Gastrocnemius medialis (tissue), 4 donors: Measurements from ENCODE around the gene SEMA7A. TPM values are rescaled to one million over a fixed set of nuclear protein-coding genes. Genes with fewer than 3 reads are reported as not detected.

Experiments
- ATAC-seq, 2 donors: fragments of 150-250 bp; one replicate each; pipeline ENCODE4 v1.9.1; 2016
- DNase-seq, 2 donors: peaks; one replicate each; pipeline ENCODE4 v3.0.0-alpha.2; 2019
- H3K27ac ChIP-seq, 4 donors: fragments of 200-600 bp; sonication (generic); 1 replicate in 1 of 4; 2 replicates in 3 of 4; pipeline ENCODE4 v1.5.1; 2016 to 2018; ENCODE audit warnings: mild to moderate bottlenecking in 2 of 4, moderate library complexity in 1 of 4
- H3K27me3 ChIP-seq, 3 donors: fragments of 200-600 bp; sonication (generic) in 2 of 3; 1 replicate in 1 of 3; 2 replicates in 2 of 3; pipeline versions ENCODE4 v1.5.1 to v1.6.0; 2016 to 2019; ENCODE audit warnings: mild to moderate bottlenecking in 1 of 3, moderate library complexity in 1 of 3
- H3K36me3 ChIP-seq, 2 donors: fragments of 200-600 bp; sonication (generic) in 1 of 2; one replicate each; pipeline ENCODE4 v1.5.1; 2017 to 2018
- H3K4me1 ChIP-seq, 2 donors: fragments of 200-600 bp; sonication (generic) in 1 of 2; one replicate each; pipeline ENCODE4 v1.5.1; 2016 to 2017; ENCODE audit warnings: mild to moderate bottlenecking in 2 of 2
- H3K4me3 ChIP-seq, 4 donors: fragments of 200-600 bp; sonication (generic) in 3 of 4; 1 replicate in 1 of 4; 2 replicates in 3 of 4; pipeline ENCODE4 v1.5.1; 2016 to 2019; ENCODE audit warnings: mild to moderate bottlenecking in 2 of 4
- H3K9me3 ChIP-seq, 3 donors: fragments of 200-600 bp; sonication (generic) in 2 of 3; 1 replicate in 1 of 3; 2 replicates in 2 of 3; pipeline ENCODE4 v1.5.1; 2016 to 2019
- CTCF ChIP-seq, 5 experiments: fragments of 450-650 bp in 3 of 5; fragments of 200-600 bp in 2 of 5; sonication (generic) in 2 of 5; IDR thresholded peaks in 4 of 5; conservative IDR thresholded peaks in 1 of 5; 1 replicate in 4 of 5; 2 replicates in 1 of 5; pipeline ENCODE4 v1.5.1; 2016 to 2019; ENCODE audit warnings: antibody characterized with exemption in 5 of 5, mild to moderate bottlenecking in 3 of 5, moderate library complexity in 3 of 5
- POLR2A ChIP-seq, 2 donors: fragments of 450-650 bp; IDR thresholded peaks; one replicate each; pipeline ENCODE4 v1.6.1; 2017; ENCODE audit warnings: antibody characterized with exemption in 2 of 2, mild to moderate bottlenecking in 2 of 2, moderate library complexity in 2 of 2
- in situ Hi-C, 4 donors: fragments of 200-750 bp; cut with MboI; loops; one replicate each; pipeline versions ENCODE4 v1.15.0 to v1.8.0; 2017; ENCODE audit warnings: low sequenced_read_pairs in 4 of 4
- intact Hi-C: fragments of 100-400 bp; cut with DNase I; formaldehyde crosslinking; loops from one replicate; pipeline ENCODE4 v1.15.1; 2023; ENCODE audit warnings: low total_unique reads
- total RNA-seq, 4 donors: library from RNA; depleted of rRNA; stranded (reverse); fragments of >200 nt; gene quantifications; one replicate each; pipeline versions ENCODE4 v1.1.0 to v1.2.3, GENCODE V29; 2016

Gene SEMA7A
- total RNA-seq, 4 donors from 2014 or later = 0.51 to 2.7 (median 2.4) TPM

- ATAC-seq = no peak
- no peaks in the 10 kb centered on the region for H3K9me3 ChIP-seq
- no peaks in the 10 kb centered on the region for H3K36me3 ChIP-seq
- H3K27ac ChIP-seq = peak overlapping the region in 1 of 4 donors; percentile 20
- no peaks in the 10 kb centered on the region for H3K27me3 ChIP-seq
- TF ChIP-seq POLR2A (IDR thresholded peaks at IDR 0.05) = no peak
- no peak for TF ChIP-seq CTCF (IDR thresholded peaks at IDR 0.05 in 4 of 5, conservative IDR thresholded peaks at IDR 0.05 in 1 of 5)
- in situ Hi-C loops (loop anchor here in 1 of 4 donors (25.0 kb wide), 2 partner anchors 148 to 477 kb away; partner anchors contain the start of genes CLK3, PML and STOML1), intact Hi-C loops (loop anchor here (5.0 to 10.0 kb wide), 2 partner anchors 153 to 469 kb away; partner anchors contain the start of genes CLK3, PML and STOML1)
- peaks cover 22 to 24% of the 10 kb centered on the region in 2 donors for H3K4me1 ChIP-seq
- no peak for DNase-seq
- H3K4me3 ChIP-seq = no peak overlapping the region
Observed at GRCh38 chr15:74464216-74464615, 30.5 kb upstream of the SEMA7A start.

DNA sequence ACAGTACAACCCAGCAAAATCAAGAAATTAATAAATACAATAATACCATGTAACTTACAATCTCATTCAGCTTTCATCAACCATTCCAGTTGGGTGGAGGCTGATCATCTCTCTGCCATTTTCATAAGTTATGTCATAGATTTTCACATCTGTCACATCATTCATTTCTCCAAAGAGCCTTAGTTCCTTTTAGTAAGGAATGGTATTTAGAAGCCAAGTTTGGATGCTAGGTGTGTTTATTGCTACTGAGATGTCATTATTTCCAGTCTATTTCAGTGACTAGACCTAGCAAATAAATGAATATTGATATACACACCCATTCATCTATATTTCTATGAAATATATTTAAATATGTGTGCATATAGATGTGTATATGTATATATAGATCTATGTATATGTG lies 29.9 kb upstream of the SEMA7A start:
- H3K4me1 ChIP-seq = peaks cover 22 to 24% of the 10 kb centered on the region in 2 donors
- no peak overlapping the region for H3K4me3 ChIP-seq
- in situ Hi-C loops (loop anchor here in 1 of 4 donors (25.0 kb wide), 2 partner anchors 149 to 476 kb away; partner anchors contain the start of genes CLK3, PML and STOML1), intact Hi-C loops (loop anchor here (5.0 to 10.0 kb wide), 2 partner anchors 154 to 469 kb away; partner anchors contain the start of genes CLK3, PML and STOML1)
- H3K36me3 ChIP-seq = peaks cover 0 to 2% of the 10 kb centered on the region in 2 donors
- H3K9me3 ChIP-seq = no peaks in the 10 kb centered on the region
- H3K27me3 ChIP-seq = no peaks in the 10 kb centered on the region
- no peak for DNase-seq
- ATAC-seq = no peak
- peak overlapping the region; percentile 87 to 99 (median 92) for H3K27ac ChIP-seq
- TF ChIP-seq CTCF (IDR thresholded peaks at IDR 0.05 in 4 of 5, conservative IDR thresholded peaks at IDR 0.05 in 1 of 5) (no peak), POLR2A (IDR thresholded peaks at IDR 0.05) (no peak)

DNA sequence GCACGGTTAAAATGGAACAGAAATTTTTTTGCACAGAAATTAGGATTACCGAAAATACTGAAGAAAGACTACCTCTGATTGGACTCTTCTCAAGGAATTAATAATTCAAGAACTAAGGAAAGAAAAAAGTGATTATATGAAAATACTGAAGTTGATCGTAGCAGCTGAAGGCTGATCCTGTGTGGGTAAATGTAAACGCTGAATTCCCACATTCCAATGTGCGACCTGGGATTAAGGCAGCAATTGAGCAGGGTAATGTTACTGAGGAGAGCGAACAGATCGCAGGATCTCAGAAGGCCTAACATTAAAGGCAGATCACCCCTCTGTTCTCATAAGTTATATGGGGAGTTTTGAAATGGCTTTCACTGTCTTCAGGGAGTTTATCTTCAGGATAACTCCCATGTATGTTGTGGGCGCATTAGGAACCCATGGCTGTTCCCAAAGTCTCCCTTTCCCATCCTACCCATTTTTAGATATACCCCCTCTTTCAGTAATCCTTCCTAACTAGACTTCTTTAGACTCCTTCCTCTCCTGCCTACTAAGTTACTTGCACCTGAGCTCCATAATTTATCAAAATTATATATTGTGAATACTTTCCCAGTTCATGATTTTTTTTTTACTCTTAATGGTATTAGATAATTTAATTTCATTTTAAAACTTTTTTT lies 28.2 kb upstream of the SEMA7A start:
- DNase-seq = no peak

More for the DNA sequence above, 28.2 kb upstream of the SEMA7A start:
- in situ Hi-C loops (loop anchor here in 1 of 4 donors (25.0 kb wide), 2 partner anchors 150 to 475 kb away; partner anchors contain the start of genes CLK3, PML and STOML1), intact Hi-C loops (loop anchor here (1.0 to 10.0 kb wide), 4 partner anchors 9 to 467 kb away; partner anchors contain the start of genes ARID3B, CLK3, PML and STOML1)
- H3K27ac ChIP-seq = peak overlapping the region; percentile 87 to 99 (median 92)
- H3K4me1 ChIP-seq = peaks cover 22 to 24% of the 10 kb centered on the region in 2 donors
- TF ChIP-seq CTCF (IDR thresholded peaks at IDR 0.05 in 4 of 5, conservative IDR thresholded peaks at IDR 0.05 in 1 of 5) = no peak
- no peak for TF ChIP-seq POLR2A (IDR thresholded peaks at IDR 0.05)
- peaks cover 0 to 9% of the 10 kb centered on the region in 2 donors for H3K36me3 ChIP-seq
- ATAC-seq = peak in 1 of 2 donors; percentile 23
- H3K4me3 ChIP-seq = peak overlapping the region; percentile 64 to 86 (median 74)
- H3K9me3 ChIP-seq = no peaks in the 10 kb centered on the region
- H3K27me3 ChIP-seq = no peaks in the 10 kb centered on the region
